ENCODE results near the gene TSPAN18. TPM values are rescaled to one million over a fixed set of nuclear protein-coding genes. Genes with fewer than 3 reads are reported as not detected.
A peak's percentile ranks its signal among the peaks of the same experiment; 100 is the strongest.

The TSPAN18 gene
- total and polyA plus RNA-seq, 8 donors, result 2.1 to 60.3 (median 11.0) TPM

- Histone ChIP-seq H3K36me3 (no peaks in the 10 kb centered on the region), H3K27me3 (no peaks in the 10 kb centered on the region), H3K9me3 (peaks cover 0 to 15% (median 4%) of the 10 kb centered on the region in 4 donors), H3K27ac (peak overlapping the region in 3 of 5 donors; percentile 45 to 77 (median 66)), H3K4me1 (peaks cover 0 to 45% (median 29%) of the 10 kb centered on the region in 4 donors), H3K4me3 (no peak overlapping the region)
- DNase-seq, result no peak
- TF ChIP-seq POLR2A (IDR thresholded peaks at IDR 0.05), result no peak
- no peak for TF ChIP-seq CTCF (IDR thresholded peaks at IDR 0.05)
- no peak for TF ChIP-seq EP300 (IDR thresholded peaks at IDR 0.05)
- TF ChIP-seq POLR2AphosphoS5 (IDR thresholded peaks at IDR 0.05), result no peak
- intact Hi-C loops (cut with DNase I; ENCODE audit: low total_unique reads), result no loop called here
- 89 to 93% (median 89%) methylated on average over 3 of the region's 3 CpGs for WGBS, 5 donors
These were observed 33.1 kb downstream of the TSPAN18 start for GRCh38 chr11:44759743-44760476.

GRCh38 chr11:44760477-44760872 lies 33.7 kb downstream of the TSPAN18 start:
- H3K9me3 ChIP-seq, result peaks cover 0 to 15% (median 4%) of the 10 kb centered on the region in 4 donors
- no peaks in the 10 kb centered on the region for H3K27me3 ChIP-seq
- H3K27ac ChIP-seq, result peak overlapping the region in 3 of 5 donors; percentile 45 to 77 (median 66)
- 35 to 74% (median 52%) methylated on average over 1 of the region's 1 CpG for WGBS, 5 donors
- peak in 1 of 2 donors; percentile 47 for DNase-seq
- no peaks in the 10 kb centered on the region for H3K36me3 ChIP-seq
- intact Hi-C loops (cut with DNase I; ENCODE audit: low total_unique reads), result no loop called here
- TF ChIP-seq POLR2AphosphoS5 (IDR thresholded peaks at IDR 0.05) (no peak), CTCF (IDR thresholded peaks at IDR 0.05) (no peak), POLR2A (IDR thresholded peaks at IDR 0.05) (no peak), EP300 (IDR thresholded peaks at IDR 0.05) (no peak)
- H3K4me1 ChIP-seq, result peaks cover 0 to 40% (median 23%) of the 10 kb centered on the region in 4 donors
- H3K4me3 ChIP-seq, result no peak overlapping the region

- peak; percentile 31 to 89 for DNase-seq
- H3K4me1 ChIP-seq, result peaks cover 4 to 41% (median 23%) of the 10 kb centered on the region in 4 donors
- peaks cover 0 to 15% (median 4%) of the 10 kb centered on the region in 4 donors for H3K9me3 ChIP-seq
- H3K4me3 ChIP-seq, result no peak overlapping the region
- intact Hi-C loops (cut with DNase I; ENCODE audit: low total_unique reads), result no loop called here
- no peaks in the 10 kb centered on the region for H3K36me3 ChIP-seq
- WGBS, 5 donors, result 39 to 45% (median 43%) methylated on average over 8 to 10 of the region's 10 CpGs
- no peaks in the 10 kb centered on the region for H3K27me3 ChIP-seq
- H3K27ac ChIP-seq, result peak overlapping the region in 4 of 5 donors; percentile 48 to 77 (median 67)
- TF ChIP-seq EP300 (IDR thresholded peaks at IDR 0.05), result no peak
- TF ChIP-seq POLR2AphosphoS5 (IDR thresholded peaks at IDR 0.05), result peak in 2 of 3 donors; percentile 6 to 66
These were observed 34.3 kb downstream of the TSPAN18 start for GRCh38 chr11:44760917-44761550.

GRCh38 chr11:44761551-44761961 lies 34.8 kb downstream of the TSPAN18 start:
- H3K27ac ChIP-seq, result peak overlapping the region in 4 of 5 donors; percentile 48 to 77 (median 67)
- peak in 1 of 2 donors; percentile 48 for DNase-seq

More at GRCh38 chr11:44761551-44761961, 34.8 kb downstream of the TSPAN18 start:
- Histone ChIP-seq H3K4me3 (no peak overlapping the region), H3K9me3 (peaks cover 0 to 15% (median 4%) of the 10 kb centered on the region in 4 donors), H3K36me3 (no peaks in the 10 kb centered on the region), H3K27me3 (no peaks in the 10 kb centered on the region), H3K4me1 (peaks cover 9 to 47% (median 28%) of the 10 kb centered on the region in 4 donors)
- TF ChIP-seq CTCF (IDR thresholded peaks at IDR 0.05), result no peak
- TF ChIP-seq EP300 (IDR thresholded peaks at IDR 0.05), result no peak
- TF ChIP-seq POLR2AphosphoS5 (IDR thresholded peaks at IDR 0.05), result no peak
- no peak for TF ChIP-seq POLR2A (IDR thresholded peaks at IDR 0.05)
- 52 to 73% (median 66%) methylated on average over 14 of the region's 14 CpGs for WGBS, 5 donors
- intact Hi-C loops (cut with DNase I; ENCODE audit: low total_unique reads), result no loop called here

Measured in stomach (tissue), 9 donors.